Psoas muscle (tissue), 8 donors: Measurements from ENCODE around the gene NFIC. TPM values are rescaled to one million over a fixed set of nuclear protein-coding genes. Genes with fewer than 3 reads are reported as not detected.

ENCODE experiments used
- ATAC-seq, 4 donors: fragments of 200-7000 bp; cut with Tn5 transposase; one replicate each; pipeline ENCODE4 v1.9.1; 2020; ENCODE audit warnings: moderate library complexity in 3 of 4, mild to moderate bottlenecking in 2 of 4
- DNase-seq, 2 donors: peaks; one replicate each; pipeline ENCODE4 v3.0.0-alpha.2; 2020
- H3K27ac ChIP-seq: fragments of 200-600 bp; one replicate; pipeline ENCODE4 v1.8.0; 2022
- H3K27me3 ChIP-seq, 3 donors: fragments of 200-600 bp in 1 of 3; one replicate each; pipeline versions ENCODE4 v1.6.1 to v1.8.0; 2013 to 2022; ENCODE audit warnings: low read length in 2 of 3, mild to moderate bottlenecking in 2 of 3, moderate library complexity in 1 of 3; ENCODE audit not compliant: insufficient read depth in 3 of 3
- H3K36me3 ChIP-seq, 2 donors: fragments of 200-600 bp in 1 of 2; one replicate each; pipeline versions ENCODE4 v1.6.1 to v1.8.0; 2013 to 2022; ENCODE audit warnings: low read depth in 1 of 2, mild to moderate bottlenecking in 1 of 2, moderate library complexity in 1 of 2; ENCODE audit not compliant: insufficient read depth in 1 of 2
- H3K4me1 ChIP-seq: fragments of 200-600 bp; one replicate; pipeline ENCODE4 v1.8.0; 2022
- H3K4me3 ChIP-seq: fragments of 200-600 bp; one replicate; pipeline ENCODE4 v1.8.0; 2022; ENCODE audit warnings: mild to moderate bottlenecking
- H3K9me3 ChIP-seq: fragments of 200-600 bp; one replicate; pipeline ENCODE4 v1.8.0; 2022
- CTCF ChIP-seq: fragments of 200-600 bp; IDR thresholded peaks from one replicate; pipeline ENCODE4 v1.8.0; 2022; ENCODE audit warnings: antibody characterized with exemption
- WGBS, 3 donors: extraction: QIAGEN DNeasy Blood & Tissue Kit; methylation state at CpG; one replicate each; pipeline versions ENCODE4 v1.1.6 to v1.1.7; 2013; 5-methylcytosine and 5-hydroxymethylcytosine counted together
- intact Hi-C, 2 donors: fragments of 100-400 bp; cut with DNase I; formaldehyde crosslinking; loops; one replicate each; pipeline versions ENCODE4 v1.11.0 to v1.14.2; 2022
- polyA plus RNA-seq, 3 donors: library from polyadenylated mRNA; stranded (reverse); fragments of 200-250 nt; gene quantifications; one replicate each; pipeline ENCODE4 v1.2.3, GENCODE V29; 2013
- total RNA-seq, 4 donors: library from RNA; stranded (reverse); fragmentation: NEBNext Ultra II Directional in 2 of 4; extraction: Animal tissue kit (Norgen Biotek cat#: 25700) in 2 of 4; gene quantifications; one replicate each; pipeline versions ENCODE4 v1.2.1 to v1.2.4, GENCODE V29; 2021 to 2023
- donor health status: healthy with polysubstance abuse.
- donor health status: DM: no; HTN: no; CAD: no; lungs with moderate emphysema.
- donor health status: Bipolar disorder and iron deficiency.
- donor health status: healthy.
- donor health status: DM: yes; HTN: yes; CAD: no.
- donor health status: DM: no; HTN: no; CAD: no.
- donor health status: DM: no; HTN: no; CAD: no.
- donor health status: DM: yes; HTN: yes; CAD: no.

NFIC gene
- total and polyA plus RNA-seq, 7 donors: 100.0 to 439 (median 270) TPM

GRCh38 chr19:3509566-3509989 is 143.2 kb downstream of the NFIC start:
- H3K36me3 ChIP-seq: peaks cover 0 to 17% of the 10 kb centered on the region in 2 donors
- no peaks in the 10 kb centered on the region for H3K27me3 ChIP-seq
- no peak for TF ChIP-seq CTCF
- DNase-seq: no peak
- H3K4me3 ChIP-seq: no peak overlapping the region
- peaks cover 21% of the 10 kb centered on the region for H3K4me1 ChIP-seq
- H3K27ac ChIP-seq: no peak overlapping the region
- WGBS, 3 donors: 86 to 91% (median 88%) methylated on average over 15 of the region's 15 CpGs
- ATAC-seq: no peak
- intact Hi-C loops: no loop called here
- H3K9me3 ChIP-seq: no peaks in the 10 kb centered on the region

- ATAC-seq: no peak
- 86 to 89% (median 88%) methylated on average over 20 to 22 of the region's 22 CpGs for WGBS, 3 donors
- Histone ChIP-seq H3K36me3 (peaks cover 0 to 17% of the 10 kb centered on the region in 2 donors), H3K4me3 (no peak overlapping the region), H3K27ac (no peak overlapping the region), H3K9me3 (no peaks in the 10 kb centered on the region), H3K4me1 (peaks cover 14% of the 10 kb centered on the region), H3K27me3 (no peaks in the 10 kb centered on the region)
- TF ChIP-seq CTCF: no peak
- DNase-seq: no peak
- intact Hi-C loops: no loop called here
These were observed 144.3 kb downstream of the NFIC start for GRCh38 chr19:3510727-3511126.

GRCh38 chr19:3511506-3512251 is 145.3 kb downstream of the NFIC start:
- WGBS, 3 donors: 66 to 72% (median 69%) methylated on average over 26 of the region's 26 CpGs
- Histone ChIP-seq H3K36me3 (peaks cover 0 to 17% of the 10 kb centered on the region in 2 donors), H3K27ac (no peak overlapping the region), H3K9me3 (no peaks in the 10 kb centered on the region), H3K4me1 (peaks cover 22% of the 10 kb centered on the region), H3K27me3 (no peaks in the 10 kb centered on the region), H3K4me3 (no peak overlapping the region)
- TF ChIP-seq CTCF: no peak
- intact Hi-C loops: no loop called here
- no peak for ATAC-seq
- DNase-seq: no peak

GRCh38 chr19:3512562-3513228 is 146.3 kb downstream of the NFIC start:
- WGBS, 3 donors: 85 to 89% (median 87%) methylated on average over 17 of the region's 17 CpGs
- ATAC-seq: no peak
- Histone ChIP-seq H3K4me3 (no peak overlapping the region), H3K27me3 (no peaks in the 10 kb centered on the region), H3K9me3 (no peaks in the 10 kb centered on the region), H3K4me1 (peaks cover 23% of the 10 kb centered on the region), H3K36me3 (peaks cover 0 to 17% of the 10 kb centered on the region in 2 donors), H3K27ac (no peak overlapping the region)
- intact Hi-C loops: no loop called here
- no peak for TF ChIP-seq CTCF
- no peak for DNase-seq
